ENCODE measurements around the gene DHX15. TPM values are rescaled to one million over a fixed set of nuclear protein-coding genes. Genes with fewer than 3 reads are reported as not detected.

DHX15 gene
- total RNA-seq, 1 experiment from 2014 or later = 287 TPM

GRCh38 chr4:24495388-24495787 is 89.0 kb downstream of the DHX15 start:
- Mint-ChIP-seq H3K27ac (no peak overlapping the region), H3K36me3 (ENCODE audit: insufficient read depth in 1 of 3, low read depth in 3 of 3) (peaks cover 4 to 10% (median 9%) of the 10 kb centered on the region in 3 experiments; a peak in 5 of 7 replicates), H3K4me1 (peaks cover 12 to 17% of the 10 kb centered on the region in 2 experiments), H3K27me3 (ENCODE audit: low read depth) (no peaks in the 10 kb centered on the region; the same call in none of the 2 replicates), H3K9me3 (peaks cover 8 to 19% of the 10 kb centered on the region in 2 experiments), H3K4me3 (no peak overlapping the region)
- no peak overlapping the region for H4K5ac ChIP-seq (ENCODE audit: insufficient read length, low read depth, low read length)
- H3K9ac ChIP-seq (ENCODE audit: extremely low read depth, insufficient read length, low read length) = no peak overlapping the region
- no peak overlapping the region for H4K8ac ChIP-seq (replicated peaks; ENCODE audit: insufficient read length, low read depth, low read length)
- no peaks in the 10 kb centered on the region for H3K79me1 ChIP-seq (ENCODE audit: insufficient read depth, low read depth, low read length, poor library complexity, severe bottlenecking)
- no peak overlapping the region for H2AFZ ChIP-seq (ENCODE audit: low read length)
- WGBS (ENCODE audit: extremely low coverage, insufficient read length, low lambda C conversion rate) = no CpG with 5 or more reads among the region's 1 CpG
- DNase-seq = no peak
- no peak overlapping the region for H2BK15ac ChIP-seq (ENCODE audit: low read depth, low read length)
- no peak overlapping the region for H3K14ac ChIP-seq (ENCODE audit: insufficient read depth, low read length)
- no peak overlapping the region for H3K27ac ChIP-seq (ENCODE audit: insufficient read length, low read depth, low read length)
- H2BK120ac ChIP-seq (ENCODE audit: low read depth, low read length, poor library complexity, severe bottlenecking) = no peak overlapping the region
- H4K20me1 ChIP-seq (ENCODE audit: control insufficient read depth, insufficient read depth, insufficient read length) = no peaks in the 10 kb centered on the region
- 0 out of 2 replicates have a peak, but pooled peaks cover 2% of the 10 kb centered on the region for H3K4me1 ChIP-seq (ENCODE audit: insufficient read depth, low read length)
- no peaks in the 10 kb centered on the region for H3K9me3 ChIP-seq (ENCODE audit: control insufficient read depth, low read depth, low read length)
- H3K23me2 ChIP-seq (ENCODE audit: insufficient read length, low read depth, low read length, poor library complexity, severe bottlenecking) = no peaks in the 10 kb centered on the region
- no peak overlapping the region for H3T11ph ChIP-seq (ENCODE audit: low read length)
- TF ChIP-seq, protein P1, sequence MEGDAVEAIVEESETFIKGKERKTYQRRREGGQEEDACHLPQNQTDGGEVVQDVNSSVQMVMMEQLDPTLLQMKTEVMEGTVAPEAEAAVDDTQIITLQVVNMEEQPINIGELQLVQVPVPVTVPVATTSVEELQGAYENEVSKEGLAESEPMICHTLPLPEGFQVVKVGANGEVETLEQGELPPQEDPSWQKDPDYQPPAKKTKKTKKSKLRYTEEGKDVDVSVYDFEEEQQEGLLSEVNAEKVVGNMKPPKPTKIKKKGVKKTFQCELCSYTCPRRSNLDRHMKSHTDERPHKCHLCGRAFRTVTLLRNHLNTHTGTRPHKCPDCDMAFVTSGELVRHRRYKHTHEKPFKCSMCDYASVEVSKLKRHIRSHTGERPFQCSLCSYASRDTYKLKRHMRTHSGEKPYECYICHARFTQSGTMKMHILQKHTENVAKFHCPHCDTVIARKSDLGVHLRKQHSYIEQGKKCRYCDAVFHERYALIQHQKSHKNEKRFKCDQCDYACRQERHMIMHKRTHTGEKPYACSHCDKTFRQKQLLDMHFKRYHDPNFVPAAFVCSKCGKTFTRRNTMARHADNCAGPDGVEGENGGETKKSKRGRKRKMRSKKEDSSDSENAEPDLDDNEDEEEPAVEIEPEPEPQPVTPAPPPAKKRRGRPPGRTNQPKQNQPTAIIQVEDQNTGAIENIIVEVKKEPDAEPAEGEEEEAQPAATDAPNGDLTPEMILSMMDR (conservative IDR thresholded peaks at IDR 0.05) = no peak
- no peak overlapping the region for H2BK12ac ChIP-seq (ENCODE audit: insufficient read length, low read depth, low read length)
- no peaks in the 10 kb centered on the region for H3K27me3 ChIP-seq (ENCODE audit: insufficient read depth, low read length)
- H3K18ac ChIP-seq (ENCODE audit: insufficient read length, low read depth, low read length) = no peak overlapping the region
- H2BK20ac ChIP-seq (ENCODE audit: low read depth, low read length, poor library complexity, severe bottlenecking) = no peak overlapping the region
- H2BK5ac ChIP-seq (ENCODE audit: insufficient read length, low read length) = no peak overlapping the region
- no peak overlapping the region for H2AK5ac ChIP-seq (ENCODE audit: insufficient read length, low read length)
- H3K56ac ChIP-seq (ENCODE audit: insufficient read length, low read depth, low read length) = no peak overlapping the region
- H3K79me2 ChIP-seq (ENCODE audit: insufficient read depth, low read length) = no peaks in the 10 kb centered on the region
- no peak overlapping the region for H3K4ac ChIP-seq (ENCODE audit: low read depth, low read length)
- H4K91ac ChIP-seq (ENCODE audit: insufficient read length, low read depth, low read length) = no peak overlapping the region
- no peak overlapping the region for H3K4me2 ChIP-seq (ENCODE audit: insufficient read depth, insufficient read length, low read length)
- H3K23ac ChIP-seq (ENCODE audit: insufficient read length, low read depth, low read length) = no peak overlapping the region
